HL-60/S4 (cell line): Measurements from ENCODE around the gene OCA2.
"Not testable (repeated sequence)": the region's sequence is repeated elsewhere in the genome, so short reads cannot be mapped to it uniquely, and the experiment has no call there.

Source experiments
- in situ Hi-C: fragments of 300-500 bp; cut with MboI; formaldehyde crosslinking; loops from 2 replicates; pipeline ENCODE4 v1.14.3; 2022; ENCODE audit warnings: low sequenced_read_pairs

Gene OCA2

GRCh38 chr15:28121577-28121976 is 22.5 kb upstream of the OCA2 start:
- in situ Hi-C loops, result not testable (repeated sequence)

GRCh38 chr15:28120359-28120640 is 21.2 kb upstream of the OCA2 start:
- in situ Hi-C loops, result no loop called here

- in situ Hi-C loops, result no loop called here
Observed at GRCh38 chr15:28118531-28118930, 19.4 kb upstream of the OCA2 start.

- in situ Hi-C loops, result no loop called here
Observed at GRCh38 chr15:28118083-28118482, 19.0 kb upstream of the OCA2 start.

GRCh38 chr15:28117432-28117990 is 18.4 kb upstream of the OCA2 start:
- in situ Hi-C loops, result no loop called here

- in situ Hi-C loops, result no loop called here
Observed at GRCh38 chr15:28116521-28117431, 17.7 kb upstream of the OCA2 start.

GRCh38 chr15:28115871-28116270 is 16.8 kb upstream of the OCA2 start:
- in situ Hi-C loops, result no loop called here

GRCh38 chr15:28114721-28115622 is 15.9 kb upstream of the OCA2 start:
- in situ Hi-C loops, result no loop called here

- in situ Hi-C loops, result no loop called here
Observed at GRCh38 chr15:28114114-28114455, 15.0 kb upstream of the OCA2 start.

GRCh38 chr15:28113394-28114113 is 14.4 kb upstream of the OCA2 start:
- in situ Hi-C loops, result no loop called here

- in situ Hi-C loops, result no loop called here
Observed at GRCh38 chr15:28112962-28113361, 13.8 kb upstream of the OCA2 start.

- in situ Hi-C loops, result no loop called here
Observed at GRCh38 chr15:28112101-28112760, 13.1 kb upstream of the OCA2 start.

GRCh38 chr15:28111543-28111942 is 12.4 kb upstream of the OCA2 start:
- in situ Hi-C loops, result no loop called here

- in situ Hi-C loops, result no loop called here
Observed at GRCh38 chr15:28110481-28110881, 11.4 kb upstream of the OCA2 start.

GRCh38 chr15:28109626-28110455 is 10.7 kb upstream of the OCA2 start:
- in situ Hi-C loops, result no loop called here

GRCh38 chr15:28107904-28108275 is 8.8 kb upstream of the OCA2 start:
- in situ Hi-C loops, result no loop called here

GRCh38 chr15:28107111-28107903 is 8.2 kb upstream of the OCA2 start:
- in situ Hi-C loops, result no loop called here

- in situ Hi-C loops, result no loop called here
Observed at GRCh38 chr15:28106294-28107110, 7.4 kb upstream of the OCA2 start.
